Measurements from ENCODE around the gene B4GALNT2.
A peak's percentile ranks its signal among the peaks of the same experiment; 100 is the strongest.
"Not testable (repeated sequence)": the region's sequence is repeated elsewhere in the genome, so short reads cannot be mapped to it uniquely, and the experiment has no call there.

B4GALNT2 gene, protein sequence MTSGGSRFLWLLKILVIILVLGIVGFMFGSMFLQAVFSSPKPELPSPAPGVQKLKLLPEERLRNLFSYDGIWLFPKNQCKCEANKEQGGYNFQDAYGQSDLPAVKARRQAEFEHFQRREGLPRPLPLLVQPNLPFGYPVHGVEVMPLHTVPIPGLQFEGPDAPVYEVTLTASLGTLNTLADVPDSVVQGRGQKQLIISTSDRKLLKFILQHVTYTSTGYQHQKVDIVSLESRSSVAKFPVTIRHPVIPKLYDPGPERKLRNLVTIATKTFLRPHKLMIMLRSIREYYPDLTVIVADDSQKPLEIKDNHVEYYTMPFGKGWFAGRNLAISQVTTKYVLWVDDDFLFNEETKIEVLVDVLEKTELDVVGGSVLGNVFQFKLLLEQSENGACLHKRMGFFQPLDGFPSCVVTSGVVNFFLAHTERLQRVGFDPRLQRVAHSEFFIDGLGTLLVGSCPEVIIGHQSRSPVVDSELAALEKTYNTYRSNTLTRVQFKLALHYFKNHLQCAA

DNA sequence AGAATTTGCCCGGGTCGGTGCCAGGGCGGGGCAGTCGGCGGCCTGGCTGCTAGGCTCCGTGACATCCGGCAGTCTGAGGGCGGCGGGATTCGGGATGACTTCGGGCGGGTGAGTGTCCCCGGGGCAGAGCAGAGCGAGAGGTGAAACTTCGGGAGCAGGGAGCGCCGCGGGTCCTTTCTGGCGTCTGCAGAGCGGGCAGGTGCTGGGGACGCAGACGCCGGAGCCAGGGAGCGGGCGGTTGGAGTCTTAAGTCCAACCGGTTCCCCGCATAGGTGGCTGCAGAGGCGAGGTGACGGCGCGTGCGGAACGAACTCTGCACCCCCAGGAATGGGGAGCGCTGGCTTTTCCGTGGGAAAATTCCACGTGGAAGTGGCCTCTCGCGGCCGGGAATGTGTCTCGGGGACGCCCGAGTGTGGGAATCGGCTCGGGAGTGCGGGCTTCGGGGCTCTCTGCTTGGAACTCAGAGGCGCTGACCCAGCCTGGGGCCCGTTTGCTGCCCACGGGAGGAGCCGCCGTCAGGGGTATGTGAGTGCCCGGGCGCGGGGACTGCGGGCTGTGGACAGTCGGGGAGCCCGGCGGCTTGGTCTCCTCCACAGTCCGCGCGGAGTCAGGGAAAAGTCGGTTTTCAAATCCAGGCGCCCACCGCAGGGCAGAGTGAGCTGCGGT, at the start of gene B4GALNT2:
TSS of gene B4GALNT2 (plus strand) at position 71 of the 666 bp plus-strand sequence. CDS start at position 95, 24 bp downstream.
- peak; percentile 74 for DNase-seq

DNA sequence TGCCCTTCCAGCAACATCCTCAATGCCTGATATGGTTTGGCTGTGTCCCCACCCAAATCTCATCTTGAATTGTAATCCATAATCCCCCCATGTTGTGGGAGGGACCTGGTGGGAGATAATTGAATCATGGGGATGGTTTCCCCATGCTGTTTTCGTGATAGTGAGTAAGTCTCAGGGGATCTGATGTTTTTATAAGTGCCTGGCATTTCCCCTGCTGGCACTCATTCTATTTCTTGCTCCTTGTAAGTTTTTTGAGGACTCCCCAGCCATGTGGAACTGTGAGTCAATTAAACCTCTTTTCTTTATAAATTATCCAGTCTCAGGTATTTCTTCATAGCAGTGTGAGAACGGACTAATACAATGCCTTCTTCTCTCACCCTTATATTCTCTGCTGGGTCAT, 47.5 kb upstream of the B4GALNT2 start:
- DNase-seq = not testable (repeated sequence)

DNA sequence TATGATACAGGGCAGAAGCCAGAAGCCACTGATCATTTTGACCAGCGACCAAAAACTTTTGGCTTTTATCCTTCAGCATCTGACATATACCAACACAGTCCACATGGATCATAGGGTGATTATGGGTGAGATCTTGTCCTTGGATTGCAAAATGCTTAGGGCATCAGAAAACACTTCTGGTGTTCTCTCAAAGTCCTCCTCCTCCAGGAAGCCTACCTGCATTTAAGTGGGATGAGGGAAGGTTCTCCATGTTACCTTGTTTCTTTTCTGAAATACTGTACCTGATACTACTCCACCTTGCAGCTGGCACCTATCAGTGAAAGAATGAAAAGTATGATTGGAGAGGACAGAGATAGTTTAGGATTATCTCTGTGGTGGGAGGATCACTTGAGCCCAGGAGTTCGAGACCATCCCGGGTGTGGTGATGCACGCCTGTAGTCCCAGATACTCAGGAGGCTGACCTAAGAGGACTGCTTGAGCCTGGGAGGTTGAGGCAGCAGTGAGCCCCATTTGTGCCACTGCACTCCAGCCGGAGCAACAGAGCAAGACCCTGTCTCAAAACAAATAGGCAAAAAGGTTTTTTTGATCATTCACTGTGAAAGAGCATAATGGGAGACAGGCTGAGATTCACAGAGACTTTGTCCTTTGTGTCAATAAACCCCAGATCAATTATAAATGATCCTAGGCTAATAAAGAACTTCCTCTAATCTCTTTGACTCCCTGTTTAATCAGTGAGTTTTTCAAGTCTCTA, 46.8 kb upstream of the B4GALNT2 start:
- DNase-seq = no peak

DNA sequence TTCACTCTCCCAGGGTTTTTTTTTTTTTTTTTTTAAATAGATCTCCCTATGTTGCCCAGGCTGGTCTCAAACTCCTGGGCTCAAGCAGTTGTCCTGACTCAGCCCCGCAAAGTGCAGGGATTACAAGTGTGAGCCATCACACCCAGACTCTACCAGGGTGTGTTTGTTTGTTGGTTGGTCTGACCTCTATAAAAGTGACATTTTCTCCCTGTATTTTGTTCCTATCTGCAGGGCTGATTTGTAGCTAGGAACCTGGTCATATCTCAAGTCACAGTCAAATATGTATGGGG, 46.3 kb upstream of the B4GALNT2 start:
- no peak for DNase-seq

DNA sequence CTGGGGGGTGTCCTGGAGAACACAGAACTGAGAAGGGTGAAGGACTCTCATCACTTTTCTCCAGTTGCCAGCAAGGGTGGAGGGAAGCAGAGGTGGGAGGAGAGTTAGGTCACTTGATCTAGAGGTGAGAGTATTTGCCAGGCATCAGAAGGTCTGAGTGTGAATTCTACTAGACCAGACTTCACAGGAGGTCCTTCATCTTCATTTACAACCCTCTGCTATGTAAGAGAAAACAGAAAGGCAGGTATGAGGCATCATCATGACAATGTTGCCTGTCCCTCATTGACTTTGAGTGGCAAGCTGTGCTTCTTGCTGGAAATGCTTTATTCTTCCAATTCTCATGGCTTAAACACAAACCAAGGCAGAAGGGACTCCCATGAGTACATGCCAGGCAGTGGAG, 45.9 kb upstream of the B4GALNT2 start:
- DNase-seq = no peak

DNA sequence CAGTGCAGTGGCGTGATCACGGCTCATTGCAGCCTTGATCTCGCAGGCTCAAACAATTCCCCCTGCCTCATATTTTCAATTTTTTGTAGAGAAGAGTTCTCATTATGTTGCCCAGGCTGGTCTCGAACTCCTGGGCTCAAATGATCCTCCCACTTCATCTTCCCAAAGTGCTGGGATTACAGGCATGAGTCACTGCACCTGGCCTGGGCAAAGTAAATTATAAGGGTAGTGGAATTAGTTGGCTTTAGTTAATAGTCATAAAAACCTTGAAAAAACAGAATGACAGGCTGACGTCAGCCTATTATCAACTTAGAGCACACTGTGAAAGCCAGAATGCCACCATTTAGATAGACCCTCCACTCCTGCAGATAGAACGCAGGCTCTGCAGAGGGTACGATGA, 43.5 kb upstream of the B4GALNT2 start:
- no peak for DNase-seq

DNA sequence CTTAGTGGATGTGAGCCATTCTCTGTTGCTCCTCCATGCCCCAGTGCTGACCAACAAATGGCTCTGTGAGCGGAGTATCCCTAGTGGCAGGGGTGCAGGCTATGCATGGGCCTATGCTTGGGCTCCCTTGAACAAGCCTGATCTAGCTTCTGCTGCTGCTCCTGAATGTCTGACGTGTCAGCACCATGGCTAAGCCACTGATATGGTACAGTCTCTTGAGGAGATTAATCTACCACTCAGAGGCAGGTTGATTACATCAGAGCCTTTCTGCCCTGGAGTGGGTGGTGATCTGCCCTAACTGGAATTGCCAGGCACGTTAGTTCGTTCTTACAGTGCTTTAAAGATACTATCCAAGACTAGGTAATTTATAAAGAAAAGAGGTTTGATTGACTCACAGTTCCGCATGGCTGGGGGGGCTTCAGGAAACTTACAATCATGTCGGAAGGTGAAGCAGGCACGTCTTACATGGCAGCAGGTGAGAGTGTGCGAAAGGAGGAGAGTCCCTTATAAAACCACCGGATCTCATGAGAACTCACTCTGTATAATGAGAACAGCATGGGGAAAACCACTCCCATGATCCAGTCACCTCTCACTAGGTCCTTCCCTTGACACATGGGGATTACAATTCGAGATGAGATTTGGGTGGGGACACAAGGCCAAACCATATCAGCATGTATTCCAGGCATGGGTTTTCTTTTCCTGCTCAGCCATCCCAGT, 41.5 kb upstream of the B4GALNT2 start:
- DNase-seq = no peak

DNA sequence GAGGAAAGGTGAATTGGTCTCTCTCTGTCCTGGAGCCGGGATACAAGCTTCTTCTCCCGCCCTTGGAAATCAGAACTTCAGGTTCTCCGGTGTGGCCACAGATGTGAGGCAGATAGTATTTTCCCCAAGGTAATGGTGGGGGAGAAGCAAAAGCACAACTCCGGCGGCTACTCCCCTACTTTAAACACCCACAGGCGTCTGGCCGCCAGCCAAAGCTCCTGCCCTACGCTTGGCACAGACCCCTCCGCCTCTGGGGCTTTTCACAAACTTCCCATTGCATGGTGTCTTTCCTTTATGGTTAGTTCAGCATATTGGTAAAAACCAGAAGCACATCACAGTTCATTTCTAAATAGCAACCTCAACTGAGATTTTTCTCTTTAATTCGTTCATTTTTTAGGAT, 39.4 kb upstream of the B4GALNT2 start:
- no peak for DNase-seq

DNA sequence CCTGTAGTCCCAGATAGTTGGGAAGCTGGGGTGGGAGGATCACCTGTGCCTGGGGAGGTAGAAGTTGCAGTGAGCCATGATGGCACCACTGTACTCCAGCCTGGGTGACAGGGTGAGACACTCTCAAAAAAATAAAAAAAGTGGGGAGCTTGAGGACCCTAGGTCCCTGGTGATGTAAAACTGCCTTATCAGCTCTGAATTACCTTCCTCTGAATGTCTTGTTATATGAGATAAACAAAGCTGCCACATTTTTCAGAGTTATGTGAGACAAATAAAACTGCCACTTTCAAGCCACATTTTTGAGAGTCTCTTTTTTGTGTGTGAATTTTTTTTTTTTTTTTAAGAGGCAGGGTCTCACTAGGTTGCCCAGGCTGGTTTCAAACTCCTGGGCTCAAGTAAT, 32.0 kb upstream of the B4GALNT2 start:
- DNase-seq = no peak

DNA sequence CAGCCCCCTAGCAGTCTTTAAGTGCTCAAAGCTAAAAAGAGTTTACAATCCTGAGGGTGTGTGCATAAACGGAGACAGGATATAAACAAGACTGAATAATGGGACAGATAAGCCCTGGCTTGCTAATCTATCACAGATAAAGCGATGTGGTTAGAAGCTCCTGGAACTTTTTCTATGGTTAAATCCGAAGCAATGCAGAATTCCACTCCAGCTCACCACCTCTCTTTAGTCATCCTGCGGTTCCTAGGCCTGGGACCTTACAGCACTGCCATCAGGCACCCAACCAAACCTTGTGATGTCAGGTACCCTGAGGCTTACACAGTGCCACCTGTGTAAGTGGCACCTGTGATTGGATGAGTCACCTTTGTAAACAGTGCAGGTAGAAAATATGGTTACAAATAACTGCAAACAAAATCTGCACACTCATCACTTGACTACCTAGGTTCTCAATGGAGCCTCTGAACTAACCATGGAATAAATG, 31.5 kb upstream of the B4GALNT2 start:
- DNase-seq = no peak

DNA sequence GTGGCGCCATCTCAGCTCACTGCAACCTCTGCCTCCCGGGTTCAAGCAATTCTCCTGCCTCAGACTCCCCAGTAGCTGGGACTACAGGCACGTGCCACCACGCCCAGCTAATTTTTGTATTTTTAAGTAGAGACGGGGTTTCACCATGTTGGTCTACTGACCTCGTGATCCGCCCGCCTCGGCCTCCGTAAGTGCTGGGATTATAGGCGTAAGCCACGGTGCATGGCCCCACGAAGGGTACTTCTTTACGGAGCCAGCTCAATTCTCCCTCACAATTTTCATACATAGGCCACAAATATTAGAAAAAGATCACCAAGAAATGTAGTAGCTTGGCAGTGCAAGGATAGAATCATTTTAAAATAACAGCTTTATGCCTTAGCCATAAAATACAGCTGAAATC, 29.2 kb upstream of the B4GALNT2 start:
- not testable (repeated sequence) for DNase-seq

DNA sequence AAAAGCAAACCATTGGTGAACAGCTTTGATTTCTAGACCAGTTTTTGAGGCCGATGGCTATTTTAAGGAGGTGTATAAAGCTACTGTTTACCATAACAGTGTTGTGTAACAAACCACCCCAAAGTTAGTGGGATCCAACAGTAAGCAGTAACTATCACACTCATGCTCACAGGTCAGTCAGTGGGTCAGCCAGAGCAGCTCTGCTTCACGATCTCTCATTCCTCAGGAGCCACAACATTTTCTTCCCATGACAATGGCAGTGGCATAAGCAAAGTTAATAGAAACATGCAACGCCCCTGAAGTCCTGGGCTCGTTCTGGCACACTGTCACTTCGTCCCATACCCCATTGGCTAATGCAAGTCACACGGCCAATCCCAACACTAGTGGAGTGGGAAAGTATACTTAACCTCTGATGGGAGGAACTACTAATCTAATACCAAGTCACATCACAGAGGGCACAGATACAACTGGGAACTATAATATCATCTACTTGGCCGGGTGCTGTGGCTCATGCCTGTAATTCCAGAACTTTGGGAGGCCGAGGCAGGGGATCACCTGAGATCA, 28.0 kb upstream of the B4GALNT2 start:
- no peak for DNase-seq

DNA sequence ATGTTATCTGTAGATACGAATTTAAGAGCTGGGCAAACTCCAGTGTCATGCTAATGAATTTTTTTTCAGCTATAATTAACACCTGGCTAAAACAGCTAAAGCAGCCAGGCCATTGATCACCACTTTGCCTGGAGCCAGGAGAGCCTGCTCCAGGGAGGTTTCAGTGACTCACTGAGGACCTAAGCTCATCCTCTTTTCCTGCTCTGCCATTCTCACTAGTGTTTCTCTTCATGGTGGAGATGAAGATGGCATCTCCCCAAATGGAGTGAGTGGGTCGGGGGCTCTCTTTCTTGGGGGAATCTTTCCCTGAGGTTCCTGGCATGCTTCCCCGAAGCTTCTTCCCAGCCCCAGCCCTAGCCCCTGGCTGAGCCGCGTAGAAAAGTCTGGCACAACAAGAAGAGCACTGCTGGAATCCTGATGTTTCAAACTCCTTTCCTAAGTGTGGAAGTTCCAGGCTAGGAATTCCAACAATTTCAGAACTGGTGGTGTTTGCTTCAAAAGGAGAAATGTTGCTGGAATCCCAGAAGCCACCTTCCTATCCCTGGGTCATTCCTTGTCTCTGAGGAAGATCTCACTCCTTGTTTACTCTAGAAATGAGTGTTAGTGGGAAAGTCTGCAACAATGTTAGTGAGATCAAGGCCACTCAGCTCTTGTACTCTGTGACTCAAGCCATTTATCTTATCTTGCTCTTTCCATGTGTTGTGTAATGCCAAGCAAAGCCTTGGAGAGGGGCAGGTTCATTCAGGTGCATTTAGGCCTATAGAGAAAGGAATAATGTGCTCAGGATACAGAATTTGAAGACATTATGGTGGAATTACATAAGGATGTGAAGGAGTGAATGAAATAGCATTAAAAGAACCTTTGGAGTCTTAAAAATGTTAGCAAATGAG, 26.0 kb upstream of the B4GALNT2 start:
- DNase-seq = peak; percentile 93

DNA sequence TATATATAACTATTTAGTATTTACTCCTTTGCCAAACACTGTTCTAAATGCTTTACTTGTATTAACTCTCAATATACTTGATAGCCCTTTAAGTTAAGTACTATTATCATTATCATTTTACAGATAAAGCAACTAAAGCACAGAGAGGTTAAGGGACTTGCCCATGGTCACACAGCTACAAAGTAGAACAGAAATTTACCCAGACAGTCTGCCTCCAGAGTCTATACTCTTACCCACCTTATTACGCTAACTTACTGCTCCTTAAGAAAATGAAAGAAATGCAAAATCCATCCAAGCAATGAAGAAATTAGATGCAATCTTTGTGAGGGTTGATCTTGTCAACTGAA, 25.4 kb upstream of the B4GALNT2 start:
- no peak for DNase-seq

DNA sequence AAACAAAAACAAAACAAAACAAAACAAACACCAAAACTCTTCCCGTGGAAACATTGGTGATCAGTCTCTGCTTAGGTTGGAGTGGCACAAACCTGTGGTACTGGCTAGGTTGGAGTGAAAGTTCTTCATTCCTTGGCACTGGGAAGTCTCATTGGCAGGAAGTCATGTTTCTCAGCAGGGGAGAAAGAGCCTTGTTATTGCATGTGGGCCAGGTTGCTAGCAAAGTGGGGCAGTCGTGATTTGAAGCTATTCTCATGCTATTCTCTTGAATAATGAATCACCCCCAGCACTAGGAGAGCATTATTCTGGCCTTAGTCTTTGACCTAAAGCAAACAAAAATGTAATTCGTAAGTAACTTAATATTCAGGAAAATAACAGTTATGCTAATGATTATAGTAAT, 24.3 kb upstream of the B4GALNT2 start:
- no peak for DNase-seq

DNA sequence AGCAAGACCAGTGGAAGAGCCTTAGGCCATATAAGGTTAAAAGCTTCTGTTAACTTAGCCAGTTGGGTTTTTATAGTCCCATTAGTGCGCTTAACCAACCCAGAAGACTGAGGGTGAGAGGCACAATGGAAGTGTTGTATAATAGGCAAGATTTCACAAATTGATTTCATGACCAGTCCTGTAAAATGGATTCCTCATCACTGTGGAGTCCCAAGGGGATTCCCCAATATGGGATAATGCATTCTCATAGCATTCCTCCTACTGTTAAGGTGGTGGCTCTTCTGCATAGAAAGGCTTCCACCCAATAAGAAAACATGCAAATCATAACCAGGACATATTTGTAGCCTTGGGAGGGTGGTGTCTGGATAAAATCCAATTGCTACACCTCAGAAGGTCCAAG, 22.1 kb upstream of the B4GALNT2 start:
- DNase-seq = no peak

DNA sequence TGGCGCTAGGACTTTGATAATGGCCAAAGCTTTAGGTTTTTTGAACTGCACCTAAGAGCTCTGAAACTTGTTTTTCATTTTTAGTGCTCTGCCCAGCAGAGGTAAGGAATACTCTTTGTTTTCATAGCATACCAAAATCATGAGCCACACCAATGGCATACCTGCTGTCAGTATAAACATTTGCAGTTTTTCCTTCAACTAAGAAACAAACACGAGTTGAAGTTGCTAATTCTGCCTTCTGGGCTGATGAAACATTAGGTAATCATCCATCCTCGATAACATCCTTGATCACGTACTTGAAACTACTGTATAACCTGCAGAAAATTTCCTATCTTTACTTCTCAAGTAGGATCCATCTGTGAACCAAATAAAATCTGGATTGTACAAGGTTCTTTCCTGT, 20.6 kb upstream of the B4GALNT2 start:
- no peak for DNase-seq

DNA sequence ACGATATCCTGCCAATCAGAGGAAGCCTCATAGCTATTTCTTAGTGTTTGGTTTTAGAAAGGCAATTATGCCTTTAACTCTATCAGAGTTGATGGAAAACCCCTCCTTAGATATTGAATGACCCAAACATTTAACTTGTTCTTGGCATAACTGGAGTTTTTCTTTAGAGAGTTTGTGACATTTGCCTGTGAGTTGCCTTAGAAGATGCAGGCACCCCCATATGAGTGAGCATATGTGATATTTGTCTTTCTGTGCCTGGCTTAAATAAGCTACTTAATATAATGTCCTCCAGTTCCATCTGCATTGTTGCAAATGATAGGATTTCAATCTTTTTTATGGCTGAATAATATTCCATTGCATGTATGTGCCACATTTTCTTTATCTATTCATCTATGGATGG, 19.6 kb upstream of the B4GALNT2 start:
- DNase-seq = no peak

DNA sequence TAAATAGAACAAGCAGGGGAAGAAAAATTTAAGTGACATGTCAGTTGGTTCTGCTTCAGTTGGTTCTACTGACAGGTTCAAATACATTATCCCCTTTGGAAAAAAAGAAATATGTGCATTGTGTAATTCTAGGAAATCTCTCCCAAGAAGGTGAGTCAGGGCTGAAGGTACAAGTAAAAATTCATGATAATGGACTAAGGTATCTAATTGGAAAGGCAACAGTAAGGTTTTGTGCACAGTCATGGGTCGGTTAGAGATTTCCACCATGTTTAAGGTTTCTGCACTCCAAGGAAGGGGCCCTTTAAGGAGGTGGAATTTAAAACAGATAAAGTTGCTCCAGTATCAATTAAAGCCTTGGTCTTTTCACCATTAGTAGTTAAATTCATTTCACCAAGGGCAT, 17.9 kb upstream of the B4GALNT2 start:
- no peak for DNase-seq

DNA sequence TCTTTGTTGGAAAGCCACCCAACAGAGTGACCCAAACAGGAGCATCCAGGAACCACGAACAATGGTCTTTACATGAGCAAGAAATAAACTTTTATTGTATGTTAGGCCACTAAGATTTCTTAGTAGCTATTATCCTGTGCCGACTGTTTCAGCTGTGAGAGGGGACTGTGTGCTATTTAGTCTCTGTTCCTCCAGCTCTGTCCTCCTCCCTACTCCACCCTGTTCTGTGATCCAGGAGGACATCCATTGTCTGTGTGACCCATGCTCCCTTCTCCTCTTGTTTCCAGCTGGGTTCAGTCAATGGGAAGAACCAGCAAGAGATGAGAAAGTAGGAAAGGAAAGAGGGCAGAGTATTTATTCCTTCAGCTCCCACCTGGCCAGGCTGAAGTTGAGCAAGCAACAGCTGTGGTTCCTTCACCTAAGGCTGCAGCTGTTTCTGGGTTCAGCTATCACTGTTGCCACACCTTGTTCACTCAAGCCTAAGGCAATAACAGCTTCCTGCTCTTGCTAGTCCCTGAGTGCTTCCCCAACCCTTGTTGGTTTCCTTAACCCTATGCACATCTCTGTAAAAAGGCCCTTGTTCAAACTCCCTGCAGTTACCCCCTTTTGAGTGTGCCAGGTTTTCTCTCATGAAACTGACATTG, 14.9 kb upstream of the B4GALNT2 start:
- DNase-seq = no peak

DNA sequence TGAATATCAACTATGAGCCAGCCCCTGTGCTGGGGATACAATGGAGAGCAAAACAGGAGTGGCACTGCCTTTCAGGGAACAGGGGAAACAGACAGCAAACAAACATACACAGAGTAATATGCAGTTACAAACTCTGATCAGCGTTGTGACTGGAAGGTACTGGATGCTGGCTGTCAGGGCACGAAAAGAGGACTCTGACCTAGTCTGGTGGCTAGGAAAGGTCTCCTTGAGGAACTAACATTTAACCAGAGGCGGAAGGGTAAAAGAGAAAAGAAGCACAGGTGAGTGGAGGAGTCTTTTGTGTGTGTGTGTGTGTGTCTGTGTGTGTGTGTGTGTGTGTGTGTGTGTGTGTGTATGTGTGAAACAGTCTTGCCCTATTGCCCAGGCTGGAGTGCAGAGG, 12.4 kb upstream of the B4GALNT2 start:
- no peak for DNase-seq

Measured in islet precursor cell (in vitro differentiated cells).